Peyer's patch (tissue), 4 donors: ENCODE data around the gene PSG4.
"Not testable (repeated sequence)": the region's sequence is repeated elsewhere in the genome, so short reads cannot be mapped to it uniquely, and the experiment has no call there.

ENCODE experiments used
- CTCF ChIP-seq, 6 experiments: fragments of 450-650 bp in 4 of 6; fragments of 200-600 bp in 2 of 6; sonication (generic) in 1 of 6; IDR thresholded peaks; one replicate each; pipeline ENCODE4 v1.5.1; 2017 to 2019; ENCODE audit warnings: antibody characterized with exemption in 6 of 6, mild to moderate bottlenecking in 3 of 6, moderate library complexity in 1 of 6
- POLR2A ChIP-seq, 2 donors: fragments of 450-650 bp; IDR thresholded peaks; one replicate each; pipeline ENCODE4 v1.5.1; 2017; ENCODE audit warnings: antibody characterized with exemption in 2 of 2, mild to moderate bottlenecking in 2 of 2, moderate library complexity in 2 of 2

- not testable (repeated sequence) for TF ChIP-seq CTCF, POLR2A (IDR thresholded peaks at IDR 0.05)
Measured at GRCh38 chr19:43178577-43178976, 26.9 kb downstream of the PSG4 start.
